Stimulated activated CD4-positive, alpha-beta T cell treated with anti-CD3 and anti-CD28 coated beads, Interleukin-1b, Interleukin-23, amount 100 ng/mL, for 1 hour (primary cell): ENCODE measurements around the gene MTHFSD.

Experiments
- DNase-seq, 2 donors: peaks; one replicate each; pipeline ENCODE4 v3.0.0-alpha.2; 2020; ENCODE audit warnings: low read depth in 2 of 2

Gene MTHFSD

GRCh38 chr16:86514481-86515376, 40.3 kb downstream of the MTHFSD start:
- DNase-seq: no peak

GRCh38 chr16:86513471-86514277, 41.4 kb downstream of the MTHFSD start:
- DNase-seq: no peak

DNA sequence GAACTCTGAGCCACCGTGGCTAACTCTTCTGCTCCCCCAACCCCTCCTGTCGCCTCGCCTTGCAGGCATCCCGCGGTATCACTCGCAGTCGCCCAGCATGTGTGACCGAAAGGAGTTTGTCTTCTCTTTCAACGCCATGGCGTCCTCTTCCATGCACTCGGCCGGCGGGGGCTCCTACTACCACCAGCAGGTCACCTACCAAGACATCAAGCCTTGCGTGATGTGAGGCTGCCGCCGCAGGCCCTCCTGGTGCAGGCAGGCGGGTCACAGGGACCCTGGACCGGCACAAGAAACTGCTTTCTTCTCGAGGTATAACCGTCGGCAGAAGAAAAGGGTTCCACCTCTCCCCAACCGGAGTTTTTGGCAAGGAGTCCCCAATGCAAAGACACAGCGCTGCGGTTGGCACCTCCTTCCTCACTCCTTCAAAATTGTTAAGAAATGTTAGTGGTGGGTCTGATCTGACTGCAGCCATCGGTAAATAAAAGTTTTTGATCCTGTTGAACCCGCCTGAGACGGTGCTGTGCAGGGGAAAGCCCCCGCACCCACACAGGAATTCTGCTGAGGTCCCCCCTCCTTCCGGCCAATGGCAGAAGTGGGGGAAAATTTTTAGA, 42.1 kb downstream of the MTHFSD start:
- no peak for DNase-seq

GRCh38 chr16:86512301-86512859, 42.7 kb downstream of the MTHFSD start:
- DNase-seq: no peak

GRCh38 chr16:86511317-86512161, 43.5 kb downstream of the MTHFSD start:
- DNase-seq: no peak

- DNase-seq: no peak
These were observed 44.4 kb downstream of the MTHFSD start, which contains the start of gene FOXF1 for GRCh38 chr16:86510465-86511261. Gene FOXF1, plus strand, starts transcription at chr16:86510527. Its CDS starts 43 bp downstream, at chr16:86510570.

DNA sequence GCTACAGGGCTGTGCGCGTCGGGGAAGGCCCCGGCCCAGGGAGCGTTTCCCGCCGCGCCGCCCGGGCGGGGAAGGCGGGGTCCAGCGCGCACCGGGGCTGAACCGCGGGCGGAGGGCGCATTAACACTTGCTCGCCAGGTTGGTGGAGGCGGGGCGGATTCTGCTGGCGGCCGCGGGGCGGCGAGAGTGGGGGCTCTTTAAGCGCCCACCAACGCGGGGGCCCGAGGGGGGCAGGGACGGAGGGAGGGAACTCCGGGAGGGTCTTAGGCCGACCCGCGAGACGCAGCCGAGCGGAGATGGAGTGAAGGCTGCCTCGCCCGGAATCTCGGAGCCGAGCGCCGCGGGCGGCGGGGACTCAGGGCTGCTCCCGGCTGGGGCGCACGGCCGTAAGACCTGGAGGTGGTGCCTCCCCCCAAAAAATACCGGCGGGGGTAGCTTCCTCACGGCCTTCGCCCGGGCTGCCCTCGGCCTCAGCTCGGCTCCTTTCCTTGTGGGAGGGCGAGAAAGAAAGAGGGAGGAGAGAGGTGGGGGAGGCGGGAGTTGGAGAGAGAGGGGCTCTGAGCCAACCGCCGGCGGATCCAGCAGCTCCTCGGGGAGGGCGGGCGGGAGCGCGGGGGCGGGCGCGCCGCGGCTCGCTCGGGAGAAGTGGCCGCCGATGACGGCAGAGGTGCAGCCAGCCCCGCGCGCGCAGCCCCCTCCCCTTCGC, 45.1 kb downstream of the MTHFSD start:
- no peak for DNase-seq

GRCh38 chr16:86508947-86509758, 45.9 kb downstream of the MTHFSD start:
- DNase-seq: no peak

GRCh38 chr16:86508028-86508946, 46.7 kb downstream of the MTHFSD start:
- no peak for DNase-seq

- DNase-seq: no peak
These were observed 47.6 kb downstream of the MTHFSD start for GRCh38 chr16:86507173-86508027.

- no peak for DNase-seq
These were observed 48.9 kb downstream of the MTHFSD start for GRCh38 chr16:86505899-86506864.

DNA sequence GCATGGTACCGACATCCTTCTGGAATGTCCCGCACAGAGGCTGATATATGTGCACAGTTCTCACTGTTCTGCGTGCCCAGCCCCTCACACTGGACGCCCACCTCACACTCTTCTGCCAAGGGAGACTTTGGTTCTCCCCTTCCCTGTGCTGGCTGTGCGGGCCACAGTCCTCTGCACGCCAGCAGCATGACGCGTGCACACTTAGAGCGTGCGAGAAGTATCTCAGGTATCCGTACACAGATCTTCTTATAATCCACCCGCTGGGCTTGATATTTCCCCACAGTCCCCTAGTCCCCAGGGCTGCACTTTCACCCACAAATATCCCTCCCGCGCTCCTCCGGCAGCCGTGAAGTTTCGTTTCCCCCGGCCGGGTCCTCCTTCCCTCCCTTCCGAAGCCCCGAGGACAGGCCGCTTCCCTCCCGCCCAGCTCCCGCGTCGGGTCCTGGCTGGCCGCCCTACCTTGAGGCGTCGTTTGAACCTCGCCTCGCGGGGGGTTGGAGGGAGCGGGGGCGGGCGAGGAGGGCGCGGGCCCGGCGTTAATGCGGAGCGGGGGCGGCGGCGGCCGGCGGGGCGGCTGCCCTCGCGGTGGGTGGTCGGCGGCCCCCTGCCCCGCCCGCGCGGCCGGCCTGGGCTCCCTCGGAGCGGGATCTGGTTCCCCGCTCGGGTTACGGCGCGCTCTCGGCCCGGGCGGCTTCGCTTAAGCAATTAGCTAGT, 49.7 kb downstream of the MTHFSD start:
- no peak for DNase-seq

DNA sequence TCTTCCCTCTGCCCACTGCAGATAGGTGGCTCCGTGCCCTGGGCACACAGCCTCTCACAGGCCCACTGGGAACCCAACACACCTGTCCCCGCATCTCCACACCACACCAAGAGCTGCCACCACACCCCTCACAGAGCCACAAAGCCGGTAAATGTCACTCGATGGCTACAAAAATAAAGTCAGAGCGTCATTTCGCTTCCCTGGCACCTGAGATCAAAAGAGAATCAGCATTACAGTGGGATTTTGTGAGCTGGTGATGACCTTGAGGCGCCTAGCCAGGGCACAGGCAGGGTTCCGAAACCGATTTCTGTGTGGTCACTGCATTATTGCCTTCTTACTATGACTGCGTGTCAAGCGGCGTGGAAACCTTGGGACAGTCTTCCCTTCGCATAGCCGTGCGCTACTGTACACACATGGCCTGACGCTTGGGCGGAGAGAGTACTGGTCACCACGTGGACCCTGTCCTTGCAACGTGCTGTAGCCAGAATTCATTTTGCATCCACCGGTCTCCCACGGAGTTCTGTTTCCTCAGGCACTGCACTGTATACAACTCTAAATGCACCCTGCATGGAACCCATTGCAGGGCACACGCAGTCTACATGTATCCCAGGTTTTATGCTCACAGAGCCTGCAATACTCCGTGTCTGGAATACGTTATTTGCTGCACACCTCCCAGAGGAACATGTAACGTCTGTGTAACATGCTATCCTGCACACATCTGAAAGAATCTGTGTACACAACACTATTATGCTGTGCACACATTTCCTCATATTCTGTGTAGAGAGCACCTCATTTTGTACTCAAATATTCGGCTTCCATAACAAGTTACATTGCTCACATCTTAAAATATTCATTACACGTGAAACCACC, 50.5 kb downstream of the MTHFSD start:
- no peak for DNase-seq

GRCh38 chr16:86503830-86504229, 51.2 kb downstream of the MTHFSD start:
- no peak for DNase-seq
